ENCODE data around the gene DRICH1.
"Not testable (repeated sequence)": the region's sequence is repeated elsewhere in the genome, so short reads cannot be mapped to it uniquely, and the experiment has no call there.

DRICH1 gene

DNA sequence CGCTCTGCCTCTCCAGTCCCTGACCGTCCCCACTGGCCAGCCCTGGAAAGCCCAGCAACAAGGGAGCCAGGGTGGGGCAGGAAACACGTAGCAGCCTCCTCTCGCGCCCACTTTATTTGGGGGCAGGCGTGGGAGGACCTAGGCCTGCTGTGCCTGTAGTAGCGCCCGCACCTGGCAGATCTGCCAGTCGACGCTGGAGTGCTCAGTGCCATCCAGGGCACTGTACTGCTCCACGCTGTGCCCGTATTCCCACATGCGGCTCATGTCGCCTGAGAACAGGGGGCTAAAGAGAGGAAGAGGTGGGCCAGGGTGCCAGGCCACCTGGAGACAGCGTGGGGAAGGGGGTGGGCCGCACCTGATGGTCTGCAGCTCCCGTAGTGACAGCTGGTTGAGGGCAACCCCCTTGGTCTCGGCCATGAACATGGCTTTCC, 17.0 kb upstream of the DRICH1 start:
- H3K4me1 ChIP-seq (ENCODE audit: control insufficient read depth, insufficient read depth, low read length, poor library complexity, severe bottlenecking) = no peaks in the 10 kb centered on the region
- H3K27ac ChIP-seq (ENCODE audit: insufficient read depth, low read length, poor library complexity, severe bottlenecking) = no peak overlapping the region
- peaks cover 4% of the 10 kb centered on the region for H3K36me3 ChIP-seq (ENCODE audit: control insufficient read depth, insufficient read depth, low read length)
- no peak overlapping the region for H3K4me3 ChIP-seq (ENCODE audit: insufficient read depth, low read depth, low read length, poor library complexity, severe bottlenecking)
- H3K9me3 ChIP-seq (ENCODE audit: control insufficient read depth, low read length) = no peaks in the 10 kb centered on the region
- no peak for DNase-seq
- H3K27me3 ChIP-seq (replicated peaks; ENCODE audit: control insufficient read depth, insufficient read depth, low read length, poor library complexity, severe bottlenecking) = no peaks in the 10 kb centered on the region

DNA sequence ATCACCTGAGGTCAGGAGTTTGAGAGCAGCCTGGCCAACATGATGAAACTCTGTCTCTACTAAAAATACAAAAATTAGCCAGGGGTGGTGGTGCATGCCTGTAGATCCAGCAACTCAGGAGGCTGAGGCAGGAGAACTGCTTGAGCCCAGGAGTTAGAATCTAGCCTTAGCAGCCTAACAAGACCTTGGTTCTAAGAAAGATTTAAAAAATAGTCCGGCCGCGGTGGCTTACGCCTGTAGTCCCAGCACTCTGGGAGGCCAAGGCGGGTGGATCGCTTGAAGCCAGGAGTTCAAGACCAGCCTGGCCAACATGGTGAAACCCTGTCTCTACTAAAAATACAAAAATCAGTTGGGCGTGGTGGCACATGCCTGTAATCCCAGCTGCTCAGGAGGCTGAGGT, 14.4 kb upstream of the DRICH1 start:
- not testable (repeated sequence) for H3K36me3 ChIP-seq (ENCODE audit: control insufficient read depth, insufficient read depth, low read length); H3K4me3 ChIP-seq (ENCODE audit: insufficient read depth, low read depth, low read length, poor library complexity, severe bottlenecking); H3K9me3 ChIP-seq (ENCODE audit: control insufficient read depth, low read length); H3K27ac ChIP-seq (ENCODE audit: insufficient read depth, low read length, poor library complexity, severe bottlenecking); H3K27me3 ChIP-seq (replicated peaks; ENCODE audit: control insufficient read depth, insufficient read depth, low read length, poor library complexity, severe bottlenecking); H3K4me1 ChIP-seq (ENCODE audit: control insufficient read depth, insufficient read depth, low read length, poor library complexity, severe bottlenecking); DNase-seq

DNA sequence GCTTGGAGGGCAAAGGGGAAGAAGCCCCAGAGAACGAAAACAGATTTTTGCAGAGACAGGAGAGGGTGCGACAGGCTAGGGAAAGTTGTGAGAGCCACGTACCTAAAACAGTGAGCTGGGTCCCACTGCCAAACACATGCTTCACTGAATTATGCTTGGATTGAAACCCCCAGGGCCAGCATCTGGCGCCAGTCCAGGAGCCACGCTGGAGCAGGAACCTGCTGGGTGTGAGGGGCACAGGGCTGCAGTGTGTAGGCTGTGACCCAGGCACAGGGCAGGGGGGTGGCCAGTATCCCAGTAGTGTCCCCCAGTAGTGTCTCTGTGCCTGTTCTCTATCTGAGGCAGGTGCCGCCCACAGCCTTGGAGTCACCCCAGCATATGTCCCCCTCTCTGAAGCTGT, 8.1 kb upstream of the DRICH1 start:
- not testable (repeated sequence) for H3K36me3 ChIP-seq (ENCODE audit: control insufficient read depth, insufficient read depth, low read length); DNase-seq; H3K4me3 ChIP-seq (ENCODE audit: insufficient read depth, low read depth, low read length, poor library complexity, severe bottlenecking); H3K27ac ChIP-seq (ENCODE audit: insufficient read depth, low read length, poor library complexity, severe bottlenecking); H3K9me3 ChIP-seq (ENCODE audit: control insufficient read depth, low read length); H3K27me3 ChIP-seq (replicated peaks; ENCODE audit: control insufficient read depth, insufficient read depth, low read length, poor library complexity, severe bottlenecking); H3K4me1 ChIP-seq (ENCODE audit: control insufficient read depth, insufficient read depth, low read length, poor library complexity, severe bottlenecking)

DNA sequence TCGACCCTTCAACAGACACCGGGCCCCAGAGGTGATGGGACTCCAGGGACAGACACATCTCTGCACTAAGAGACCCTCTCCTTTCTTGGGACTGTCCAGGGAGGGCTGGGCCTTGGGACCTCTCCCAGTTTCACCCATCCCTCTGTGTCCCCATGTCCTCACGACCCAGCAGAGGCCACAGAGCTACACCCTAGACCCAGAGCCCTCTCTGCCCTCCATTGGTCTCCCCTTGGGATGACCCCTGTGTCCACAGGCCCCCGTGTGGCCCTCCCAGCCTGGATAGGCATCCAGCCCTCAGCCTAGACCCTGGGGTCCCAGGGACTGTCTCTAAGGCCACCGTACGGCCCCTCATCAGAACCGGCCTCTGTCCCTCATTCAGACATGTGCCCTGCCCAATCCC, 7.5 kb upstream of the DRICH1 start:
- Histone ChIP-seq H3K27me3 (replicated peaks; ENCODE audit: control insufficient read depth, insufficient read depth, low read length, poor library complexity, severe bottlenecking) (no peaks in the 10 kb centered on the region), H3K4me1 (ENCODE audit: control insufficient read depth, insufficient read depth, low read length, poor library complexity, severe bottlenecking) (no peaks in the 10 kb centered on the region), H3K27ac (ENCODE audit: insufficient read depth, low read length, poor library complexity, severe bottlenecking) (no peak overlapping the region), H3K4me3 (ENCODE audit: insufficient read depth, low read depth, low read length, poor library complexity, severe bottlenecking) (no peak overlapping the region), H3K36me3 (ENCODE audit: control insufficient read depth, insufficient read depth, low read length) (no peaks in the 10 kb centered on the region), H3K9me3 (ENCODE audit: control insufficient read depth, low read length) (no peaks in the 10 kb centered on the region)
- DNase-seq = no peak

DNA sequence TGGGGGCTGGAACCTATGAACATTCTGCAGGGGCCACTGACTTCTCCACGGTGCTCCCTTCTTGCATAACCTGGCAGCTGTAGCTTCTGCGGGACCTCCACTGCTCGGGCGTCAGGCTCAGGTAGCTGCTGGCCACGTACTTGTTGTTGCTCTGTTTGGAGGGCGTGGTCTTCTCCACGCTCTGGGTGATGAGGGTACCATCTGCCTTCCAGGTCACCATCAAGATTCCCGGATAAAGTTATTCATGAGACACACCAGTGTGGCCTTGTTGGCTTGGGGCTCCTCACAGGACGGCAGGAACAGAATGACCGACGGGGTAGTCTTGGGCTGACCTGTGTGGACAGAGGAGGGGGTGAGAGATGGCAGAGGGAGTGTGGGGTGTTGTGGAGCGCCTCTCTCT, 6.5 kb upstream of the DRICH1 start:
- Histone ChIP-seq H3K4me3 (ENCODE audit: insufficient read depth, low read depth, low read length, poor library complexity, severe bottlenecking) (no peak overlapping the region), H3K27ac (ENCODE audit: insufficient read depth, low read length, poor library complexity, severe bottlenecking) (no peak overlapping the region), H3K9me3 (ENCODE audit: control insufficient read depth, low read length) (no peaks in the 10 kb centered on the region), H3K27me3 (replicated peaks; ENCODE audit: control insufficient read depth, insufficient read depth, low read length, poor library complexity, severe bottlenecking) (no peaks in the 10 kb centered on the region), H3K4me1 (ENCODE audit: control insufficient read depth, insufficient read depth, low read length, poor library complexity, severe bottlenecking) (no peaks in the 10 kb centered on the region), H3K36me3 (ENCODE audit: control insufficient read depth, insufficient read depth, low read length) (no peaks in the 10 kb centered on the region)
- DNase-seq = no peak

DNA sequence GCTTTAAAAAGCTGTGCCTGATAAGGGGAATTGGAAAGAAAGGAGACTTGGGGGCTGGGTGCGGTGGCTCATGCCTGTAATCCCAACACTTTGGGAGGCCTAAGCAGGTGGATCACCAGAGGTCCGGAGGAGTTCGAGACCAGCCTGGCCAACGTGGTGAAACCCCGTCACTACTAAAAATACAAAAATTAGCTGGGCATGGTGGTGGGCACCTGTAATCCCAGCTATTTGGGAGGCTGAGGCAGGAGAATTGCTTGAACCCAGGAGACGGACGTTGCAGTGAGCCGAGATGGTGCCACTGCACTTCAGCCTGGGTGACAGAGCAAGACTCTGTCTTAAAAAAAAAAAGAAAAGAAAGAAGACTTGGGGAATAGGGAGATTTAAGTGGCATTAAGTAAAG, 3.2 kb upstream of the DRICH1 start:
- not testable (repeated sequence) for H3K27ac ChIP-seq (ENCODE audit: insufficient read depth, low read length, poor library complexity, severe bottlenecking); H3K36me3 ChIP-seq (ENCODE audit: control insufficient read depth, insufficient read depth, low read length); H3K9me3 ChIP-seq (ENCODE audit: control insufficient read depth, low read length); DNase-seq; H3K4me3 ChIP-seq (ENCODE audit: insufficient read depth, low read depth, low read length, poor library complexity, severe bottlenecking); H3K4me1 ChIP-seq (ENCODE audit: control insufficient read depth, insufficient read depth, low read length, poor library complexity, severe bottlenecking); H3K27me3 ChIP-seq (replicated peaks; ENCODE audit: control insufficient read depth, insufficient read depth, low read length, poor library complexity, severe bottlenecking)

DNA sequence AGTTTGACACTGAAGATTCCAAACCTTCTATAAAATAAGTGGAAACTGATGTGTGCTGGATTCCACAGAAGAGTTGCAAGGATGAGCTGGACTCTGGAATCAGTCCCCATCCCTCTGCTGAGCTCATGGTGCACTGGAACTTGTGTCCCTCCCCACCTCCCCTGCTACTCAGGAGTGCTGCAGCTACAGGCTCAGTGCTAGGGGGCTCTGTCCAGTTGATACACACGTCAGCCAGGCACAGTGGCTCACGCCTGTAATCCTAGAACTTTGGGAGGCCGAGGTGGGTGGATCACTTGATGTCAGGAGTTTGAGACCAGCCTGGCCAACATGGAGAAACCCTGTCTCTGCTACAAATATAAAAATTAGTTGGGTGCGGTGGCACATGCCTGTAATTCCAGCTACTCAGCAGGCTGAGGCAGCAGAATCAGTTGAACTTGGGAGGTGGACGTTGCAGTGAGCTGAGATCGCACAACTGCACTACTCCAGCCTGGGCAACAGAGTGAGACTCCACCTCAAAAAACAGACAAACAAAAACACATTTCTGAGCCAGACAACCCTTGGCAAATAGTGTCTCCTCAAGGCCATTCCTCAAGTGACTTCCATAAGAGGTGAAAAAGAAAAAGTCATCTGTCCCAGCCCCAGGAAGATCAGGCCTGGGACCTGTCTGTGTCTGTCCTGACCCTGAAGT, 3.9 kb downstream of the DRICH1 start:
- H3K4me1 ChIP-seq (ENCODE audit: control insufficient read depth, insufficient read depth, low read length, poor library complexity, severe bottlenecking); H3K27me3 ChIP-seq (replicated peaks; ENCODE audit: control insufficient read depth, insufficient read depth, low read length, poor library complexity, severe bottlenecking); H3K9me3 ChIP-seq (ENCODE audit: control insufficient read depth, low read length); DNase-seq; H3K4me3 ChIP-seq (ENCODE audit: insufficient read depth, low read depth, low read length, poor library complexity, severe bottlenecking); H3K36me3 ChIP-seq (ENCODE audit: control insufficient read depth, insufficient read depth, low read length); H3K27ac ChIP-seq (ENCODE audit: insufficient read depth, low read length, poor library complexity, severe bottlenecking): not testable (repeated sequence)

DNA sequence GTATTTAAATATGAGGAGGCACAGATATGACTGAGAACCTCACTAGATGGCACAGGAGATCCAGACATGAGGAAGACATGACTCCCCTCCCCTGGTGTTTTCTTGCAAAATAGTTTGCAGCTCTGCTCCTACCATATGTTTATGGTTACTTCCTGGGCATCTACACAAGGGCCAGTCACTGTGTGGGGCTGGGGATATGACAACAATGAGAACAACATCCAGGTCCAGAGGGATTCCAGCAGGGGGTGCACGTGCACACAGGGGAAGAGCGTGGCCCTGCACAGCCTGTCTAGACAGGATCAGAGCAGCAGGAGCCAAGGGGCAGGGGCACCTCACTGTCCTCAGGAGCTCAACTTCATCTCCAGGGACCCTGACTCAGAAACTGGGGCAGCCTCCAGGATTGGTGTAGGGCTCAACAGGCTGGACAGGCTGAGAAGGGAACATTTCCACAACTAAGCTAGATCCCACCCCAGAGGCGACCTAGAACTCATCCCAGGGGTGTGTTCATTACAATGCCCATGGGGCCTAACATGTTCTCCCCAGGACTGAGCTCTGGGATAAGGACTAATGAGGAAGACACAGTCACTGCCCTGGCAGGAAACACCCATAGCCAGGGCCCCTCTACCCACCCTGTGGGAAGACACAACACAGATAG, 4.6 kb downstream of the DRICH1 start:
- not testable (repeated sequence) for H3K27me3 ChIP-seq (replicated peaks; ENCODE audit: control insufficient read depth, insufficient read depth, low read length, poor library complexity, severe bottlenecking); H3K36me3 ChIP-seq (ENCODE audit: control insufficient read depth, insufficient read depth, low read length)
- peak; percentile 12 to 42 (median 20) for DNase-seq

DNA sequence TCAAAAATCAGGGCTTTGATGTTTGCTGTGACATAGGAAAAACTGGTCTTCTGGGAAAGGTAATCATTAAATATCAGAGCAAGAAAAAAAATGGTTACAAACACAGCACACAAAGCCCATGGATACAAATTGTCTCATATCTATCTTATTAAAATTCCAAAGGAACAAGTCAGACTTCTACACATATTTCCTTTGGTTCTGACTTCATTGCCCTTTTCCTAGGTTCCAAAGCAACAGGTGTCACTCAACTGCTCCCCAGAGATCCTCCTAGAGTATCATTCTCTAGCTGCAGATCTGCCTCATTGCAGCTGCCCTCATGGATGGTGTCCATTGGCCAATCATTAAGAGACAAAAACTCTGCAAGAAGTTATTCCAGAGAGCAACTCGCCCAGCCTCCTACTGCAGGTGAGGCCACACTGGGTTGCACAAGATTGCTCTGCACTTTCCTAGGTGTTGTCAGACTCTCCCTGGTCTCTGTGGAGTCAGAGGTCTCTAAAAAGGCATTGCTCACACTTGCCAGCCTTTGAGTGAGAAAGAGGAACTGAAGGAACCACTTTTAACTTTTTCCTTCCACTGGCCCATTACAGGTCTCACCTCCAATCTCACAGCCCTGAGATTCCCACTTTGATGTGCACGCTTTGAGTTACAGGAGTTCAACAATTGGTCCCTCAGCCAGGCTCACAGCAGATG, 5.7 kb downstream of the DRICH1 start:
- Histone ChIP-seq H3K4me1 (ENCODE audit: control insufficient read depth, insufficient read depth, low read length, poor library complexity, severe bottlenecking) (no peaks in the 10 kb centered on the region), H3K36me3 (ENCODE audit: control insufficient read depth, insufficient read depth, low read length) (no peaks in the 10 kb centered on the region)
- DNase-seq = no peak

More for the DNA sequence above, 4.6 kb downstream of the DRICH1 start:
- not testable (repeated sequence) for H3K9me3 ChIP-seq (ENCODE audit: control insufficient read depth, low read length); H3K4me1 ChIP-seq (ENCODE audit: control insufficient read depth, insufficient read depth, low read length, poor library complexity, severe bottlenecking); H3K4me3 ChIP-seq (ENCODE audit: insufficient read depth, low read depth, low read length, poor library complexity, severe bottlenecking); H3K27ac ChIP-seq (ENCODE audit: insufficient read depth, low read length, poor library complexity, severe bottlenecking)

DNA sequence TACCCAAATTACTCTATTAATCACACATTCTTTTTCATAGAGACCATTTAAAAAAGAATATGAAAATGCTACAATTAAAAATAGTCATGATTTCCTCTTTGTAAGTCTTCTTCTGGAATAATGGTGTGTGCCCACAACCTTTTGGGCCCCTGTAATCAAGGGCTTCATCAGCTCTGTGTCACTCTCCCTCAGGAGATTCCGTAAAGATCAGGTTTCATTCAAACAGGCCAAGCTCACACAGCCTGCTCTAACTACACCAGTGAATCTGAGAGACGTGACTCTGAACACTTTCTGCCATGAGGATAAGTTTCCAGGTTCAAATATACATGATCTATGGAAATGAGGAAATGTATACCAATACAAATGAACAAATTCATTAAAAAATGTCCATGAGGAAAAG, 9.5 kb downstream of the DRICH1 start:
- Histone ChIP-seq H3K27ac (ENCODE audit: insufficient read depth, low read length, poor library complexity, severe bottlenecking) (no peak overlapping the region), H3K9me3 (ENCODE audit: control insufficient read depth, low read length) (no peaks in the 10 kb centered on the region), H3K27me3 (replicated peaks; ENCODE audit: control insufficient read depth, insufficient read depth, low read length, poor library complexity, severe bottlenecking) (no peaks in the 10 kb centered on the region), H3K4me3 (ENCODE audit: insufficient read depth, low read depth, low read length, poor library complexity, severe bottlenecking) (no peak overlapping the region), H3K4me1 (ENCODE audit: control insufficient read depth, insufficient read depth, low read length, poor library complexity, severe bottlenecking) (no peaks in the 10 kb centered on the region), H3K36me3 (ENCODE audit: control insufficient read depth, insufficient read depth, low read length) (no peaks in the 10 kb centered on the region)
- DNase-seq = no peak

More for the DNA sequence above, 5.7 kb downstream of the DRICH1 start:
- Histone ChIP-seq H3K27me3 (replicated peaks; ENCODE audit: control insufficient read depth, insufficient read depth, low read length, poor library complexity, severe bottlenecking) (no peaks in the 10 kb centered on the region), H3K9me3 (ENCODE audit: control insufficient read depth, low read length) (no peaks in the 10 kb centered on the region), H3K27ac (ENCODE audit: insufficient read depth, low read length, poor library complexity, severe bottlenecking) (no peak overlapping the region), H3K4me3 (ENCODE audit: insufficient read depth, low read depth, low read length, poor library complexity, severe bottlenecking) (no peak overlapping the region)
